HEK293T (cell line): Measurements from ENCODE around the gene TENT4A.

ENCODE experiments used
- SP1 ChIP-seq: fragments of 450-650 bp; IDR thresholded peaks from 2 replicates; pipeline ENCODE4 v1.6.1; 2017
- SUZ12 ChIP-seq: fragments of 450-650 bp; IDR thresholded peaks from 2 replicates; pipeline ENCODE4 v1.6.1; 2016; ENCODE audit warnings: mild to moderate bottlenecking

GRCh38 chr5:6752236-6752635 is 39.0 kb downstream of the TENT4A start:
- TF ChIP-seq SP1 = no peak
- TF ChIP-seq SUZ12 = no peak
